HCT116 (cell line): ENCODE measurements around the gene ITPR2. TPM values are rescaled to one million over a fixed set of nuclear protein-coding genes. Genes with fewer than 3 reads are reported as not detected.
"Not testable (repeated sequence)": the region's sequence is repeated elsewhere in the genome, so short reads cannot be mapped to it uniquely, and the experiment has no call there.

ENCODE experiments used
- ATAC-seq: fragments of 200-7000 bp; cut with Tn5 transposase; 2 replicates; pipeline ENCODE4 v1.9.1; 2020; ENCODE audit warnings: mild to moderate bottlenecking, moderate library complexity
- BruUV-seq: library from RNA; stranded (reverse); fragments of 400-500 nt; replicated peaks from 2 replicates; lab custom pipeline; 2021; lab: Mats Ljungman, UMichigan
- CTCF ChIA-PET: fragments of 300-600 bp; sonication (Branson Sonifier 250); formaldehyde crosslinking; loops from one replicate; lab custom pipeline; 2021; ENCODE audit warnings: antibody characterized with exemption; lab: Charles Lee
- POLR2A ChIA-PET: fragments of 300-600, 350-600 bp; sonication (Branson Sonifier 250); formaldehyde crosslinking; loops from one replicate; lab custom pipeline; 2021; ENCODE audit warnings: antibody characterized with exemption; lab: Charles Lee
- RAD21 ChIA-PET, 2 experiments: fragments of 300-600 bp; sonication (Branson Sonifier 250); formaldehyde crosslinking; loops; one replicate each; lab custom pipeline; 2023; ENCODE audit warnings: low total read pairs in 2 of 2; ENCODE audit not compliant: uncharacterized antibody in 2 of 2, unreplicated experiment in 2 of 2, low non-redundant PET in 1 of 2; lab: Charles Lee
- DNase-seq: peaks from one replicate; pipeline ENCODE4 v3.0.0-alpha.2; 2010; ENCODE audit warnings: low read depth, low spot score
- H2AFZ ChIP-seq: fragments of 200-600 bp; shearing (Covaris generic), sonication (generic); 2 replicates; pipeline ENCODE4 v1.6.1; 2017; ENCODE audit warnings: low read depth, mixed run types, mixed read lengths, antibody characterized with exemption, low read length; ENCODE audit not compliant: poor library complexity, severe bottlenecking
- H3K27ac ChIP-seq: 2 replicates; pipeline ENCODE4 v1.5.1; 2012; ENCODE audit warnings: low read depth, low read length
- H3K27me3 ChIP-seq: fragments of 200-600 bp; sonication (generic); 2 replicates; pipeline ENCODE4 v1.6.1; 2016; ENCODE audit warnings: mixed run types, low read length, mixed read lengths; ENCODE audit not compliant: insufficient read depth
- H3K36me3 ChIP-seq, 2 experiments: fragments of 200-500 bp in 1 of 2; fragments of 200-600 bp in 1 of 2; sonication (Bioruptor generic) in 1 of 2; sonication (generic) in 1 of 2; 2 replicates each; pipeline versions ENCODE4 v1.5.1 to v1.6.1; 2014 to 2016; ENCODE audit warnings: low read length in 2 of 2, inconsistent platforms in 1 of 2, mixed read lengths in 1 of 2, mixed run types in 1 of 2; ENCODE audit not compliant: insufficient read depth in 2 of 2, control insufficient read depth in 1 of 2
- H3K4me1 ChIP-seq, 2 experiments: fragments of 200-600 bp in 1 of 2; sonication (generic) in 1 of 2; 2 replicates each; pipeline versions ENCODE4 v1.5.1 to v1.6.1; 2012 to 2017; ENCODE audit warnings: low read length in 2 of 2, inconsistent platforms in 1 of 2, mild to moderate bottlenecking in 1 of 2, mixed read lengths in 1 of 2, mixed run types in 1 of 2, moderate library complexity in 1 of 2; ENCODE audit not compliant: insufficient read depth in 2 of 2, control insufficient read depth in 1 of 2
- H3K4me2 ChIP-seq: fragments of 200-600 bp; sonication (generic); 2 replicates; pipeline ENCODE4 v1.6.1; 2017; ENCODE audit warnings: mixed run types, low read length, mixed read lengths
- H3K4me3 ChIP-seq, 2 experiments: fragments of 200-600 bp in 1 of 2; sonication (generic) in 1 of 2; replicated peaks in 1 of 2; 2 replicates each; pipeline ENCODE4 v1.5.1; 2011 to 2016; ENCODE audit warnings: low read length in 2 of 2, control low read depth in 1 of 2, low read depth in 1 of 2, mild to moderate bottlenecking in 1 of 2, mixed read lengths in 1 of 2, mixed run types in 1 of 2
- H3K79me2 ChIP-seq: fragments of 200-600 bp; sonication (generic); 2 replicates; pipeline ENCODE4 v1.6.1; 2017; ENCODE audit warnings: mild to moderate bottlenecking, mixed run types, low read length, moderate library complexity, mixed read lengths; ENCODE audit not compliant: insufficient read depth
- H3K9ac ChIP-seq: fragments of 200-600 bp; sonication (generic); 2 replicates; pipeline ENCODE4 v1.6.1; 2016; ENCODE audit warnings: low read length, mixed read lengths
- H3K9me2 ChIP-seq: fragments of 200-600 bp; sonication (generic), shearing (Covaris generic); 2 replicates; pipeline ENCODE4 v1.6.1; 2017; ENCODE audit warnings: mixed run types, mild to moderate bottlenecking, moderate library complexity; ENCODE audit not compliant: insufficient read depth
- H3K9me3 ChIP-seq, 2 experiments: fragments of 200-500 bp in 1 of 2; fragments of 200-600 bp in 1 of 2; sonication (Bioruptor generic) in 1 of 2; sonication (generic) in 1 of 2; 2 replicates each; pipeline ENCODE4 v1.6.1; 2014 to 2017; ENCODE audit warnings: low read length in 2 of 2, mixed read lengths in 2 of 2, inconsistent platforms in 1 of 2, low read depth in 1 of 2, mild to moderate bottlenecking in 1 of 2, mixed run types in 1 of 2, moderate library complexity in 1 of 2; ENCODE audit not compliant: control insufficient read depth in 1 of 2, insufficient read depth in 1 of 2
- H4K20me1 ChIP-seq: fragments of 200-600 bp; sonication (generic), shearing (Covaris generic); 2 replicates; pipeline ENCODE4 v1.6.1; 2017; ENCODE audit warnings: mixed run types, mild to moderate bottlenecking, moderate library complexity; ENCODE audit not compliant: insufficient read depth
- EGR1 ChIP-seq: IDR thresholded peaks from 2 replicates; pipeline ENCODE4 v1.6.1; 2012; ENCODE audit warnings: low read depth
- SP1 ChIP-seq: IDR thresholded peaks from 2 replicates; pipeline ENCODE4 v1.6.1; 2012; ENCODE audit warnings: low read depth
- YY1 ChIP-seq: IDR thresholded peaks from 2 replicates; pipeline ENCODE4 v1.6.1; 2011; ENCODE audit warnings: low read length, low read depth, moderate library complexity, mild to moderate bottlenecking; ENCODE audit not compliant: insufficient replicate concordance; ENCODE audit errors: extremely low read depth
- intact Hi-C: fragments of 100-400 bp; cut with micrococcal nuclease; formaldehyde crosslinking; loops from 2 replicates; pipeline ENCODE4 v1.10.0; 2022
- total RNA-seq: library from RNA; stranded (reverse); gene quantifications from one replicate; pipeline ENCODE4 v1.2.1, GENCODE V29; 2021; ENCODE audit not compliant: unreplicated experiment
- TF ChIP-seq, protein P1 (sequence below): IDR thresholded peaks from 2 replicates; pipeline ENCODE4 v1.6.1; 2012; ENCODE audit warnings: low read depth
- TF ChIP-seq, protein P2 (sequence below): IDR thresholded peaks from 2 replicates; pipeline ENCODE4 v1.6.1; 2012

The ITPR2 gene
- total RNA-seq, 1 experiment from 2014 or later: 6.5 TPM

DNA sequence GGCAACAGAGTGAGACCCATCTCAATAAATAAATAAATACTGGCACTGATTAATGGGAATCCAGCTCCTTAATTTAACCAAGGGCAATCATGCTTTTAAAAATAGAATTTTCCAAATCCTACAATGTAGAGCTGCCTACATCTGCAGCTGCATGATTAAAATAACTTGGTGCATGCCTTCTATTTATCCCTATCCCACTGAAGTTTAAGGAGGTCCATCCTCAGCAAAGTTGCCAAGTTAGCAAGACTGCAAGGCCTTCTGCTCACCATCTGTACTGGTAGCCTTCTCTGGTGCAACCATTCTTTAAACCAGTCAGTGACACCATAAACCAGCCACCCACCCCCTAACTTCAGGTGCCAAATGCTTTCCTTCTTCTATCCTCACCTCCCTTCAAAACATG, 226.1 kb downstream of the ITPR2 start (continued):
- TF ChIP-seq, protein P1, sequence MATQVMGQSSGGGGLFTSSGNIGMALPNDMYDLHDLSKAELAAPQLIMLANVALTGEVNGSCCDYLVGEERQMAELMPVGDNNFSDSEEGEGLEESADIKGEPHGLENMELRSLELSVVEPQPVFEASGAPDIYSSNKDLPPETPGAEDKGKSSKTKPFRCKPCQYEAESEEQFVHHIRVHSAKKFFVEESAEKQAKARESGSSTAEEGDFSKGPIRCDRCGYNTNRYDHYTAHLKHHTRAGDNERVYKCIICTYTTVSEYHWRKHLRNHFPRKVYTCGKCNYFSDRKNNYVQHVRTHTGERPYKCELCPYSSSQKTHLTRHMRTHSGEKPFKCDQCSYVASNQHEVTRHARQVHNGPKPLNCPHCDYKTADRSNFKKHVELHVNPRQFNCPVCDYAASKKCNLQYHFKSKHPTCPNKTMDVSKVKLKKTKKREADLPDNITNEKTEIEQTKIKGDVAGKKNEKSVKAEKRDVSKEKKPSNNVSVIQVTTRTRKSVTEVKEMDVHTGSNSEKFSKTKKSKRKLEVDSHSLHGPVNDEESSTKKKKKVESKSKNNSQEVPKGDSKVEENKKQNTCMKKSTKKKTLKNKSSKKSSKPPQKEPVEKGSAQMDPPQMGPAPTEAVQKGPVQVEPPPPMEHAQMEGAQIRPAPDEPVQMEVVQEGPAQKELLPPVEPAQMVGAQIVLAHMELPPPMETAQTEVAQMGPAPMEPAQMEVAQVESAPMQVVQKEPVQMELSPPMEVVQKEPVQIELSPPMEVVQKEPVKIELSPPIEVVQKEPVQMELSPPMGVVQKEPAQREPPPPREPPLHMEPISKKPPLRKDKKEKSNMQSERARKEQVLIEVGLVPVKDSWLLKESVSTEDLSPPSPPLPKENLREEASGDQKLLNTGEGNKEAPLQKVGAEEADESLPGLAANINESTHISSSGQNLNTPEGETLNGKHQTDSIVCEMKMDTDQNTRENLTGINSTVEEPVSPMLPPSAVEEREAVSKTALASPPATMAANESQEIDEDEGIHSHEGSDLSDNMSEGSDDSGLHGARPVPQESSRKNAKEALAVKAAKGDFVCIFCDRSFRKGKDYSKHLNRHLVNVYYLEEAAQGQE: no peak
- TF ChIP-seq, protein P2, sequence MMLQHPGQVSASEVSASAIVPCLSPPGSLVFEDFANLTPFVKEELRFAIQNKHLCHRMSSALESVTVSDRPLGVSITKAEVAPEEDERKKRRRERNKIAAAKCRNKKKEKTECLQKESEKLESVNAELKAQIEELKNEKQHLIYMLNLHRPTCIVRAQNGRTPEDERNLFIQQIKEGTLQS: no peak
- no peak for TF ChIP-seq YY1
- no peak for TF ChIP-seq SP1
- TF ChIP-seq EGR1: no peak

DNA sequence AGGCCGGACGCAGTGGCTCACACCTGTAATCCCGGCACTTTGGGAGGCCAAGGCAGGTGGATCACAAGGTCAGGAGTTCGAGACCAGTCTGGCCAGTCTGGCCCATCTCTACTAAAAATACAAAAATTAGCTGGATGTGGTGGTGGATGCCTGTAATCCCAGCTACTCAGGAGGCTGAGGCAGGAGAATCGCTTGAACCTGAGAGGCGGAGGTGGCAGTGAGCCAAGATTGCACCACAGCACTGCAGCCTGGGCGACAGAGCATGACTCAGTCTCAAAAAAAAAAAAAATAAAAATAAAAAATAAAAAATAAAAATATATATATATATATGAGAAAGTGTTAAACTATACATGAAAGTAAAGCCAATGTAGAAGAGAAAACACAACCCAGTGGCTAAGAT, 228.2 kb downstream of the ITPR2 start:
- CTCF ChIA-PET: interaction anchor here (1.5 kb wide), 1 partner anchor 9 kb away, joined by 5 read pairs; no protein-coding TSS in a partner anchor
- H3K9me2 ChIP-seq, RAD21 ChIA-PET, H3K9ac ChIP-seq, DNase-seq, H3K27ac ChIP-seq, H3K36me3 ChIP-seq, H3K4me3 ChIP-seq, H3K27me3 ChIP-seq, intact Hi-C loops, POLR2A ChIA-PET, H3K4me2 ChIP-seq, ATAC-seq, H3K9me3 ChIP-seq, H2AFZ ChIP-seq, BruUV-seq, H3K79me2 ChIP-seq, H4K20me1 ChIP-seq, H3K4me1 ChIP-seq: not testable (repeated sequence)
